Breast epithelium (tissue), 4 donors: Measurements from ENCODE around the gene CKB. TPM values are rescaled to one million over a fixed set of nuclear protein-coding genes. Genes with fewer than 3 reads are reported as not detected.
A peak's percentile ranks its signal among the peaks of the same experiment; 100 is the strongest.

Source experiments
- DNase-seq, 2 donors: peaks; one replicate each; pipeline ENCODE4 v3.0.0-alpha.2; 2019; ENCODE audit warnings: low spot score in 2 of 2
- H3K27ac ChIP-seq, 2 donors: fragments of 200-600 bp; sonication (generic) in 1 of 2; one replicate each; pipeline ENCODE4 v1.5.1; 2016 to 2019; ENCODE audit warnings: mild to moderate bottlenecking in 1 of 2
- H3K27me3 ChIP-seq, 2 donors: fragments of 200-600 bp; sonication (generic) in 1 of 2; one replicate each; pipeline versions ENCODE4 v1.5.1 to v1.6.0; 2017 to 2019; ENCODE audit warnings: control low read depth in 1 of 2, mild to moderate bottlenecking in 1 of 2
- H3K36me3 ChIP-seq: fragments of 200-600 bp; one replicate; pipeline ENCODE4 v1.5.1; 2019
- H3K4me1 ChIP-seq, 2 donors: fragments of 200-600 bp; sonication (generic); one replicate each; pipeline ENCODE4 v1.5.1; 2016 to 2019; ENCODE audit warnings: control low read depth in 1 of 2
- H3K4me3 ChIP-seq, 3 donors: fragments of 200-600 bp; sonication (generic); 1 replicate in 2 of 3; 2 replicates in 1 of 3; pipeline ENCODE4 v1.5.1; 2016 to 2019; ENCODE audit warnings: mild to moderate bottlenecking in 3 of 3, moderate library complexity in 2 of 3
- H3K9me3 ChIP-seq, 2 donors: fragments of 200-600 bp; sonication (generic) in 1 of 2; one replicate each; pipeline ENCODE4 v1.5.1; 2016 to 2019; ENCODE audit warnings: control low read depth in 1 of 2
- CTCF ChIP-seq, 3 donors: fragments of 450-650 bp; IDR thresholded peaks; one replicate each; pipeline ENCODE4 v1.5.1; 2016 to 2017; ENCODE audit warnings: antibody characterized with exemption in 3 of 3, mild to moderate bottlenecking in 3 of 3, moderate library complexity in 3 of 3
- POLR2A ChIP-seq: fragments of 450-650 bp; IDR thresholded peaks from one replicate; pipeline ENCODE4 v1.6.1; 2016; ENCODE audit warnings: antibody characterized with exemption, mild to moderate bottlenecking, moderate library complexity
- POLR2AphosphoS5 ChIP-seq, 3 donors: sonication (generic); formaldehyde crosslinking; IDR thresholded peaks; one replicate each; pipeline ENCODE4 v1.6.1; 2017; ENCODE audit warnings: antibody characterized with exemption in 3 of 3
- intact Hi-C: fragments of 100-400 bp; cut with DNase I; formaldehyde crosslinking; loops from one replicate; pipeline ENCODE4 v1.15.1; 2023; ENCODE audit warnings: low total_unique reads
- total RNA-seq, 3 donors: library from RNA; depleted of rRNA; stranded (reverse); fragments of >200 nt; gene quantifications; one replicate each; pipeline ENCODE4 v1.1.0, GENCODE V29; 2016

The CKB gene
- total RNA-seq, 3 donors from 2014 or later, result 61.6 to 305 (median 83.2) TPM

GRCh38 chr14:103521438-103521950 lies 1.1 kb downstream of the CKB start:
- no peaks in the 10 kb centered on the region for H3K27me3 ChIP-seq
- no peaks in the 10 kb centered on the region for H3K36me3 ChIP-seq
- no peak for TF ChIP-seq POLR2AphosphoS5 (IDR thresholded peaks at IDR 0.05)
- TF ChIP-seq CTCF (IDR thresholded peaks at IDR 0.05), result no peak
- TF ChIP-seq POLR2A, result no peak
- H3K4me3 ChIP-seq, result peak overlapping the region; percentile 54 to 81 (median 61)
- no peaks in the 10 kb centered on the region for H3K9me3 ChIP-seq
- no peak for DNase-seq
- peaks cover 0 to 5% of the 10 kb centered on the region in 2 donors for H3K4me1 ChIP-seq
- H3K27ac ChIP-seq, result peak overlapping the region; percentile 73 to 83
- intact Hi-C loops, result no loop called here

DNA sequence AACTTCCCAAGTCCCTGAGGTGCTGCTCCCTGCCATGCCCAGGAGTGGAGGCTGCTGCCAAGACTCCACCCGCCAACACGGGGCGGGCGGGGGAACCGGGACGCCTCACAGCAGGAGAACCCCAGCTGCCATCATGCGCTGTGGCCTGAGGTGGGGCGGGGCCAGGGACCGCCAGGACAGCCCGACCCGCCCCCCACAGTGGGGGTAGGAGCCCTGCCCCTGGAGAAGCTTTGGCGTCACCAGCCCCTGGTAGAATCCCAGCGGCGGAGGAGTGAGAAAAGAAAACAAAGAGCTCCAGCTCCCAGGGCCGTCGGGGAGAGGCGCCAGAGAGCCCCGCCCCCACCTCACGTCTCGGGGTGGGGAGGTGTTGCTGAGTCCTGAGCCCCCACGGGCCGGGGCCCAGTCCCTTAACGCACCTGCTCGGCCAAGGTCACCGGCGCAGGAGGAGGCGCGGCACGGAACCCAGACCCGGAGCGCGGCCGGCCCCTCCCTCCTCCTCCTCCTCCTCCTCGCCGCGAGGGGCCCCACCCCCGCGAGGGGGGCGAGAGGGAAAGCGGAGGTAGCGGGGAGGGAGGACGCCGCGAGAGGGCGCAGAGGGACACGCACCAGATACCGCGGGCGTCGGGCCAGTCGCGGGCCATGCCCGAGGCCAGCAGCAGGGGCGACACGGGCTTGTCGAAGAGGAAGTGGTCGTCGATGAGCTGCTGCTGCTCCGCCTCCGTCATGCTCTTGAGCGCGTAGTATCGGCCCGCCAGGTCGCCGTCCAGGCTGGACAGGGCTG lies 1.8 kb downstream of the CKB start:
- TF ChIP-seq CTCF (IDR thresholded peaks at IDR 0.05) (peak; percentile 35 to 61 (median 61)), POLR2A (no peak), POLR2AphosphoS5 (IDR thresholded peaks at IDR 0.05) (peak in 2 of 3 donors; percentile 48 to 59)
- H3K4me3 ChIP-seq, result peak overlapping the region; percentile 54 to 81 (median 61)
- peak; percentile 70 to 75 for DNase-seq
- no peaks in the 10 kb centered on the region for H3K27me3 ChIP-seq
- no peaks in the 10 kb centered on the region for H3K9me3 ChIP-seq
- intact Hi-C loops, result no loop called here
- no peaks in the 10 kb centered on the region for H3K36me3 ChIP-seq
- peaks cover 0 to 5% of the 10 kb centered on the region in 2 donors for H3K4me1 ChIP-seq
- peak overlapping the region; percentile 73 to 83 for H3K27ac ChIP-seq

DNA sequence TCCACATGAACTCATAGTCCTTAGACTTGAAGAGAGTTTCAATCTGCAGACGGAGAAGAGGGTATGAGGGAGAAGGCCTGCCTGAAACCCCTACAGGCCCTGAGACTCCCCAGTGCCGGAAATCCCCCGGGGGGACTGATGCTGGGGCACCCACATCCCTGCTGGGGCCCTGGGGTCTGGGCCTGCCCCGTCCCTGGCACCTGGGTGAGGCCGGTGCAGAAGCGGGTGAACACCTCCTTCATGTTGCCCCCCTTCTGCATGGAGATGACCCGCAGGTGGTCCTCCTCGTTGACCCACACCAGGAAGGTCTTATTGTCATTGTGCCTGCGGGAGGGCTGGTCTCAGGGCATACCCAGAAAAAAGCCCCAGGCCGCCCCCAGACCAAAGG lies 2.4 kb downstream of the CKB start:
- no peak for TF ChIP-seq CTCF (IDR thresholded peaks at IDR 0.05)
- TF ChIP-seq POLR2AphosphoS5 (IDR thresholded peaks at IDR 0.05), result no peak
- H3K36me3 ChIP-seq, result no peaks in the 10 kb centered on the region
- DNase-seq, result no peak
- no peaks in the 10 kb centered on the region for H3K27me3 ChIP-seq
- H3K4me3 ChIP-seq, result peak overlapping the region in 2 of 3 donors; percentile 61 to 81
- intact Hi-C loops, result no loop called here
- H3K27ac ChIP-seq, result peak overlapping the region; percentile 73 to 83
- no peaks in the 10 kb centered on the region for H3K9me3 ChIP-seq
- H3K4me1 ChIP-seq, result peaks cover 0 to 5% of the 10 kb centered on the region in 2 donors

DNA sequence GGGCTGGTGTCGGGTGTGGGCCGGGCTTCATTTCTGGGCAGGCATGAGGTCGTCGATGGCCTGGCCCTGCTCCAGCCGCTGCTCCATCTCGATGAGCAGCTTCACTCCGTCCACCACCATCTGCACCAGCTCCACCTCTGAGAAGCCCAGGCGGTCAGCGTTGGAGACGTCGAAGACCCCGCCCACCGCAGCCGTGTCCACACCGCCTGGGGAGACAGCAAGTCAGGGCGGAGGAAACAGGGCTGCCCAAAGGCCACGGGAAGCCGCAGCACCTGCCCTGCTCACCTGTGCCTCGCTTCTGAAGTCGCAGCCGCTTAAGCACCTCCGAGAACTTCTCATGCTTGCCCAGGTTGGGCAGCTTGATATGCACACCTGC lies 2.8 kb downstream of the CKB start:
- no peaks in the 10 kb centered on the region for H3K27me3 ChIP-seq
- intact Hi-C loops, result no loop called here
- H3K36me3 ChIP-seq, result no peaks in the 10 kb centered on the region
- no peak overlapping the region for H3K4me3 ChIP-seq
- TF ChIP-seq CTCF (IDR thresholded peaks at IDR 0.05), result no peak
- TF ChIP-seq POLR2AphosphoS5 (IDR thresholded peaks at IDR 0.05), result no peak
- no peak for TF ChIP-seq POLR2A
- no peak for DNase-seq
- H3K9me3 ChIP-seq, result no peaks in the 10 kb centered on the region
- H3K4me1 ChIP-seq, result peaks cover 0 to 5% of the 10 kb centered on the region in 2 donors
- H3K27ac ChIP-seq, result peak overlapping the region in 1 of 2 donors; percentile 23
